Fibroblast of pulmonary artery (primary cell): ENCODE measurements around the gene KRT25.

ENCODE experiments used
- DNase-seq: peaks from one replicate; pipeline ENCODE4 v3.0.0-alpha.2; 2010; ENCODE audit warnings: low read depth
- H3K4me3 ChIP-seq: replicated peaks from 2 replicates; pipeline ENCODE4 v1.5.1; 2011; ENCODE audit warnings: low read depth, mild to moderate bottlenecking, control low read depth, low read length, moderate library complexity
- CTCF ChIP-seq: IDR thresholded peaks from 2 replicates; pipeline ENCODE4 v1.5.1; 2011; ENCODE audit warnings: mild to moderate bottlenecking, control low read depth, low read length, inconsistent platforms; ENCODE audit errors: missing control alignments

The KRT25 gene

DNA sequence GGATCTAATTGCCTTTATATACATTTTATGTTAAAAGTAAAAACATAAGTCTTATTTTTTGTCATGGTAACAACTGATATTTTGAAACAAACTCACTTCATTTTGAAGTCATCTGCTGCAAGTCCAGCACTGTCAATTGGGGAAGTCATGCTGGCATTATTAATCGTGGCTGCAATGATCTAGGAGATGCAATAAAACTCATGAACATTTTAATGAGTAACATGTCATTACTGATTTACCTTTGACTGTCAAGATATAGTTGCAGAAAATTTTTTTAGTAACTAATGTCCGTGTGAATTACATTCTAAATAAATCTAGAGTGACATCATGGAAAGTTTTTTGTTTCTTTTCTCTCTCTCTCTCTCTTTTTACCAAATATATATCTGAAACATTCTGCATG lies 34.2 kb downstream of the KRT25 start:
- no peak overlapping the region for H3K4me3 ChIP-seq
- TF ChIP-seq CTCF, result no peak
- DNase-seq, result no peak

DNA sequence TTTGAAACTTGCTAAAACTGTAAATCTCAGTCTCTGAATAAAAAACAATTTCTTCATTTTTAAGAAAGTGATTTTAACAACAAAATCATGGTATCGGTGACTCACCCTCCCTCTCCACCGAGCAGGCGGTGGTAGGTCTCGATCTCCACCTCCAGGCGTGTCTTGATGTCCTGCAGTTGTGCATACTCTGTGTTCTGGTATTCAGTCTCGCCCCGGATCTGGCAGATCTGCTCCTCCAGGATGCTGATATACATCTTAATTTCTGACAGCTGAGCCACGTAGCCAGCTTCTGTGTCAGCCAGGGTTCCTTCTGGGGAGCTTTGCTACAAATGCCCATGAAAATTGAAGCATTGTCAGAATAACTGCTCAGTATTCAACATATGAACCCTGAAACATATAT lies 36.2 kb downstream of the KRT25 start:
- TF ChIP-seq CTCF, result no peak
- DNase-seq, result no peak
- H3K4me3 ChIP-seq, result no peak overlapping the region

DNA sequence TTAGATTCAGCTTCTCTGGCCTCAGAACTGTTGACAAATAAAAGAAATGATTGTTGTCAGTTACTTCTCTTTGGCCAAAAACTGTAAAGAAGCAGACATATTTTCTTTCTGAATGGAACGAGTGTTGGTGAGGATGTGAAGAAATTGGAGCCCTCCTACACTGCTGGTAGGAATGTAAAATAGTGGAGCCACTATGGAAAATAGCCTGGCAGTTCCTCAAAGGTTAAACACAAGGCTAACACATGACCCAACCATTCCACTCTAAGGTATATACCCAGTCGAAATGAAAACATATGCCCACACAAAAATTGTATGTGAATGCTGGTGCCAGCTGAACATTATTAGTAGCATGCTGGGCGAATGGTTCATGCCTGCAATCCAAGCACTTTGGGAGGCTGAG lies 37.4 kb downstream of the KRT25 start:
- TF ChIP-seq CTCF, result no peak
- DNase-seq, result no peak
- H3K4me3 ChIP-seq, result no peak overlapping the region

DNA sequence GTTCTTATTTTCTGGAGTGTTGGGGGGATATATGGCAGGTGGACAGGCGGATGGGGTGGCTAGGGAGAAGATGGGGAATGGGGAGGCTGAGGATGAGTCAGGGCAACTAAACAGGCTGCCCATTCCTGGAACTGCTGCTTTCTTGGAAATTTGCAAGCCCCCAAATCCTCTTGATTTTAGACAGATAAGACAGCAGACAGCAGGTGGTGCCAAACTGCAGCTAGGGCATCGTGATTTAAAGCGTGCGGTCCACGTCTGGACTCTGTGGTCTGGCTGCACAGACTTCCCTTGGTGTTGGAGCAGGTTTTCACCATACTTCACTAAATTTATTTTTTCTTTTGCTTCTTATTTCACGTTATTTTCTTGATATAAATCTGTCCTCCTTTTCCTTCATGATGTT lies 40.7 kb downstream of the KRT25 start:
- TF ChIP-seq CTCF, result no peak
- H3K4me3 ChIP-seq, result no peak overlapping the region
- DNase-seq, result no peak

- DNase-seq, result no peak
- TF ChIP-seq CTCF, result no peak
- H3K4me3 ChIP-seq, result no peak overlapping the region
Measured at GRCh38 chr17:40707745-40708144, 47.4 kb downstream of the KRT25 start.

DNA sequence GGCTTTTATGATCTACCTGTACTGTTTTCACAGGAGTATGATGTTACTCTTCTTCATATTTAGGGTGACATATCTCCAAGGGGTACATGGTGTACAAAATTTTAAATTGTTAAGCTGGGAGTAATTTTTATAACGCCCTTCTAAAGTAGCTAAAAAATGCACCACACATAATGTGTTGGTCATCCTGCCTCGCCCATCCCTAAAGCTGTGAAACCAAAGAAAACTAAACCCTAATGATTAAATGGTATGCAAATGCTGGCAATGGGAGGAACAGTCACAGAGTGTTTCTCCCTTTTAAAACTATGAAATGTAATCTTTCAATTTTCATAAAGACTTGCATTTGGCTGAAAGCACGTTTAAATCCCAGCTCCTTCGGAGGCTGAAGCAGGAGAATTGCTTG lies 49.5 kb downstream of the KRT25 start:
- H3K4me3 ChIP-seq, result no peak overlapping the region
- TF ChIP-seq CTCF, result no peak
- no peak for DNase-seq

DNA sequence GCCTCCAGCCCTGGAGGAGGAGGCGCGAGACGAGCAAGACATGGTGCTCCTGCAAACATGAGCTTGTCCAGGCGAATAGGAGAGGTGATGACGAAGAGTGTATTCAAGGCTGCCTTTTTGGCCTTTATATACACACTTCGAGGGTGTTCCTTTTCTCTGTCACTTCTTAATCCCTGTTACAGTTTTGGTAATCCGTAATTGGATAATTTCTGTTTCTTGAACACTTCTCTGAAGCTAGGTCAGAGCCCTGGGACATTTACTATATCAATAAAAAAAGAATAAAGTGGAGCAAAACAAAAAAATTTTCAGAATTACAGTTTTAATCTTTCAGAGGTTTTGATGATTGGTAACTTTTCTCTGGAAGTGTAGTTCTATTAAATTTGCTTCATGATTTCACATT lies 51.5 kb downstream of the KRT25 start, which contains the start of gene KRT24:
TSS of gene KRT24 (minus strand) at position 101 of the 400 bp plus-strand sequence. CDS start at position 42, 59 bp downstream.
- TF ChIP-seq CTCF, result no peak
- no peak for DNase-seq
- H3K4me3 ChIP-seq, result no peak within 1 kb of the TSS
